Measurements from ENCODE around the gene SLIT3.

The SLIT3 gene

GRCh38 chr5:168858371-168858770, 442.6 kb downstream of the SLIT3 start:
- TF ChIP-seq ZC3H10 (CRISPR knock-in tag; IDR thresholded peaks at IDR 0.05): no peak
- TF ChIP-seq ZNF70 (CRISPR knock-in tag; IDR thresholded peaks at IDR 0.05): no peak
- ATAC-seq: no peak

GRCh38 chr5:168853972-168854371, 447.0 kb downstream of the SLIT3 start:
- no peak for ATAC-seq
- no peak for TF ChIP-seq PATZ1 (CRISPR knock-in tag; IDR thresholded peaks at IDR 0.05; ENCODE audit: borderline replicate concordance)
- no peak for TF ChIP-seq TSHZ2 (CRISPR knock-in tag; IDR thresholded peaks at IDR 0.05)

- TF ChIP-seq ZFP3 (CRISPR knock-in tag; IDR thresholded peaks at IDR 0.05): no peak
- TF ChIP-seq ZNF70 (CRISPR knock-in tag; IDR thresholded peaks at IDR 0.05): no peak
- no peak for TF ChIP-seq GLIS3 (CRISPR knock-in tag; IDR thresholded peaks at IDR 0.05)
- no peak for TF ChIP-seq ZC3H10 (CRISPR knock-in tag; IDR thresholded peaks at IDR 0.05)
- TF ChIP-seq POU6F1 (CRISPR knock-in tag; IDR thresholded peaks at IDR 0.05; ENCODE audit: borderline replicate concordance, low read depth): no peak
- TF ChIP-seq ZNF8 (CRISPR knock-in tag; IDR thresholded peaks at IDR 0.05): no peak; the same call in 1 of the 2 replicates
- peak; percentile 33; the same call in 1 of the 2 replicates for TF ChIP-seq TCF4 (CRISPR knock-in tag; IDR thresholded peaks at IDR 0.05; ENCODE audit: borderline replicate concordance)
- TF ChIP-seq ISL1 (CRISPR knock-in tag; IDR thresholded peaks at IDR 0.05): no peak
- no peak for TF ChIP-seq ZNF565 (CRISPR knock-in tag; conservative IDR thresholded peaks at IDR 0.05; ENCODE audit: low read depth)
- no peak for TF ChIP-seq ARNTL (CRISPR knock-in tag; IDR thresholded peaks at IDR 0.05; ENCODE audit: borderline replicate concordance, low read depth)
- no peak for TF ChIP-seq SNAI2 (CRISPR knock-in tag; IDR thresholded peaks at IDR 0.05)
- peak; percentile 6; the same call in 1 of the 2 replicates for TF ChIP-seq PATZ1 (CRISPR knock-in tag; IDR thresholded peaks at IDR 0.05; ENCODE audit: borderline replicate concordance)
- no peak for TF ChIP-seq ZFP30 (CRISPR knock-in tag; IDR thresholded peaks at IDR 0.05)
- peak; percentile 48 for ATAC-seq
Observed at GRCh38 chr5:168852329-168852728, 448.6 kb downstream of the SLIT3 start.

- peak; percentile 97 for ATAC-seq
- peak; percentile 41; the same call in 1 of the 2 replicates for TF ChIP-seq PATZ1 (CRISPR knock-in tag; IDR thresholded peaks at IDR 0.05; ENCODE audit: borderline replicate concordance)
- no peak for TF ChIP-seq POU6F1 (CRISPR knock-in tag; IDR thresholded peaks at IDR 0.05; ENCODE audit: borderline replicate concordance, low read depth)
- 0 out of 2 replicates have a peak, but pooled peaks have one; percentile 3 for TF ChIP-seq CSDC2 (CRISPR knock-in tag; IDR thresholded peaks at IDR 0.05)
Observed at GRCh38 chr5:168851902-168852321, 449.0 kb downstream of the SLIT3 start.

Data from SK-N-SH treated with all-trans-retinoic acid at 6 μM for 48 hours (cell line).